ELF-1 (cell line): Measurements from ENCODE around the gene ADAMTS17.
A peak's percentile ranks its signal among the peaks of the same experiment; 100 is the strongest.

Experiments used
- DNase-seq: peaks from one replicate; pipeline ENCODE4 v3.0.0-alpha.2; 2016; ENCODE audit warnings: low read depth, low spot score

The ADAMTS17 gene

GRCh38 chr15:99977929-99978328 lies 363.8 kb downstream of the ADAMTS17 start:
- no peak for DNase-seq

- DNase-seq = no peak
These were observed 364.9 kb downstream of the ADAMTS17 start for GRCh38 chr15:99976811-99977271.

GRCh38 chr15:99976000-99976399 lies 365.8 kb downstream of the ADAMTS17 start:
- DNase-seq = no peak

GRCh38 chr15:99974246-99974645 lies 367.5 kb downstream of the ADAMTS17 start:
- no peak for DNase-seq

GRCh38 chr15:99973351-99973750 lies 368.4 kb downstream of the ADAMTS17 start:
- DNase-seq = no peak

- DNase-seq = no peak
These were observed 370.8 kb downstream of the ADAMTS17 start for GRCh38 chr15:99970891-99971430.

GRCh38 chr15:99969261-99969920 lies 372.4 kb downstream of the ADAMTS17 start:
- DNase-seq = no peak

GRCh38 chr15:99967841-99968371 lies 373.9 kb downstream of the ADAMTS17 start:
- DNase-seq = no peak

GRCh38 chr15:99966815-99967214 lies 375.0 kb downstream of the ADAMTS17 start:
- no peak for DNase-seq

GRCh38 chr15:99965376-99965775 lies 376.4 kb downstream of the ADAMTS17 start:
- DNase-seq = no peak

GRCh38 chr15:99963976-99964375 lies 377.8 kb downstream of the ADAMTS17 start:
- DNase-seq = no peak

GRCh38 chr15:99963096-99963825 lies 378.5 kb downstream of the ADAMTS17 start:
- DNase-seq = no peak

- no peak for DNase-seq
These were observed 379.7 kb downstream of the ADAMTS17 start for GRCh38 chr15:99962006-99962561.

- peak; percentile 33 for DNase-seq
These were observed 380.7 kb downstream of the ADAMTS17 start for GRCh38 chr15:99961011-99961441.

- no peak for DNase-seq
These were observed 382.4 kb downstream of the ADAMTS17 start for GRCh38 chr15:99959326-99959725.

- no peak for DNase-seq
These were observed 383.2 kb downstream of the ADAMTS17 start for GRCh38 chr15:99958426-99959097.

- no peak for DNase-seq
These were observed 384.1 kb downstream of the ADAMTS17 start for GRCh38 chr15:99957642-99958013.

GRCh38 chr15:99956820-99957641 lies 384.7 kb downstream of the ADAMTS17 start:
- no peak for DNase-seq

GRCh38 chr15:99956022-99956775 lies 385.6 kb downstream of the ADAMTS17 start:
- no peak for DNase-seq

GRCh38 chr15:99955532-99955931 lies 386.2 kb downstream of the ADAMTS17 start:
- DNase-seq = no peak
